GM12878 (cell line): ENCODE results near the gene PI4K2A. TPM values are rescaled to one million over a fixed set of nuclear protein-coding genes. Genes with fewer than 3 reads are reported as not detected.

Experiments used
- ATAC-seq: fragments of 200-7000 bp; cut with Tn5 transposase; 3 replicates; pipeline ENCODE4 v1.9.1; 2020; ENCODE audit warnings: mild to moderate bottlenecking, moderate library complexity
- BruUV-seq: library from RNA; stranded (reverse); fragments of 400-500 nt; replicated peaks from 2 replicates; lab custom pipeline; 2021; lab: Mats Ljungman, UMichigan
- CTCF ChIA-PET: fragments of 300-600 bp; sonication (Branson Sonifier 250); formaldehyde crosslinking; extraction: SDS; loops from one replicate; lab custom pipeline; 2021; ENCODE audit warnings: inconsistent platforms; lab: Yijun Ruan, JAX
- POLR2A ChIA-PET: fragments of 350-600 bp; formaldehyde crosslinking; extraction: SDS; loops from one replicate; lab custom pipeline; 2021; ENCODE audit warnings: inconsistent platforms; lab: Charles Lee
- RAD21 ChIA-PET: fragments of 300-600 bp; sonication (Branson Sonifier 250); formaldehyde crosslinking; loops from one replicate; lab custom pipeline; 2023; ENCODE audit warnings: antibody characterized with exemption; ENCODE audit not compliant: unreplicated experiment; lab: Charles Lee
- SMC1A ChIA-PET: fragments of 300-600 bp; sonication (Branson Sonifier 250); formaldehyde crosslinking; loops from one replicate; lab custom pipeline; 2023; ENCODE audit not compliant: unreplicated experiment, uncharacterized antibody; lab: Charles Lee
- DNase-seq: peaks from one replicate; pipeline ENCODE4 v3.0.0-alpha.2; 2011; ENCODE audit warnings: low read depth, low spot score
- FAIRE-seq: peaks from 3 replicates; lab custom pipeline; 2011; peaks lifted over from hg19 to GRCh38; lab: Jason Lieb, UNC
- H2AFZ ChIP-seq: 2 replicates; pipeline ENCODE4 v1.6.0; 2011; ENCODE audit warnings: low read depth, low read length, control low read depth; ENCODE audit not compliant: control insufficient read depth
- H3K27ac ChIP-seq: 2 replicates; pipeline ENCODE4 v1.5.1; 2011; ENCODE audit warnings: control low read depth; ENCODE audit not compliant: control insufficient read depth, insufficient read depth
- H3K27me3 ChIP-seq, 2 experiments: replicated peaks in 1 of 2; 2 replicates each; pipeline versions ENCODE4 v1.6.0 to v1.6.1; 2011; ENCODE audit warnings: low read length in 1 of 2; ENCODE audit not compliant: control insufficient read depth in 2 of 2, insufficient read depth in 2 of 2
- H3K36me3 ChIP-seq, 2 experiments: 2 replicates each; pipeline ENCODE4 v1.5.1; 2011; ENCODE audit warnings: low read length in 1 of 2; ENCODE audit not compliant: control insufficient read depth in 2 of 2, insufficient read depth in 2 of 2
- H3K4me1 ChIP-seq: 2 replicates; pipeline ENCODE4 v1.6.1; 2011; ENCODE audit warnings: mild to moderate bottlenecking, low read length, moderate library complexity, mixed read lengths; ENCODE audit not compliant: control insufficient read depth, insufficient read depth
- H3K4me2 ChIP-seq: 2 replicates; pipeline ENCODE4 v1.6.0; 2011; ENCODE audit warnings: control low read depth; ENCODE audit not compliant: control insufficient read depth, insufficient read depth
- H3K4me3 ChIP-seq: fragments of 200-600 bp; sonication (generic); 2 replicates; pipeline ENCODE4 v1.5.1; 2016
- H3K79me2 ChIP-seq: 2 replicates; pipeline ENCODE4 v1.6.0; 2011; ENCODE audit warnings: low read length; ENCODE audit not compliant: control insufficient read depth, insufficient read depth
- H3K9ac ChIP-seq: 2 replicates; pipeline ENCODE4 v1.8.0; 2011; ENCODE audit warnings: low read length, control low read depth, mixed read lengths; ENCODE audit not compliant: control insufficient read depth, insufficient read depth
- H3K9me3 ChIP-seq: replicated peaks from 3 replicates; pipeline ENCODE4 v1.5.1; 2011; ENCODE audit warnings: mild to moderate bottlenecking, low read length; ENCODE audit not compliant: control insufficient read depth, insufficient read depth
- H4K20me1 ChIP-seq: 2 replicates; pipeline ENCODE4 v1.6.0; 2011; ENCODE audit not compliant: control insufficient read depth, insufficient read depth
- DPF2 ChIP-seq: fragments of 450-650 bp; IDR thresholded peaks from 2 replicates; pipeline ENCODE4 v1.6.1; 2017; ENCODE audit warnings: mild to moderate bottlenecking
- MXI1 ChIP-seq: fragments of 150-350 bp; IDR thresholded peaks from 2 replicates; pipeline ENCODE4 v1.6.1; 2011; ENCODE audit warnings: low read depth, mild to moderate bottlenecking, inconsistent platforms, low read length, improper control_type of control experiment
- RAD51 ChIP-seq: fragments of 450-650 bp; IDR thresholded peaks from 2 replicates; pipeline ENCODE4 v1.6.1; 2016; ENCODE audit warnings: moderate library complexity, mild to moderate bottlenecking, inconsistent platforms
- SIX5 ChIP-seq: IDR thresholded peaks from 2 replicates; pipeline ENCODE4 v1.6.1; 2011; ENCODE audit warnings: mild to moderate bottlenecking, low read depth, low read length, moderate library complexity; ENCODE audit not compliant: severe bottlenecking
- TBL1XR1 ChIP-seq: IDR thresholded peaks from 2 replicates; pipeline ENCODE4 v1.6.1; 2012; ENCODE audit warnings: low read depth, low read length, improper control_type of control experiment
- ZNF217 ChIP-seq: fragments of 450-650 bp; IDR thresholded peaks from 2 replicates; pipeline ENCODE4 v1.6.1; 2017; ENCODE audit warnings: antibody characterized with exemption, mild to moderate bottlenecking
- ZNF24 ChIP-seq: fragments of 450-650 bp; IDR thresholded peaks from 2 replicates; pipeline ENCODE4 v1.6.1; 2017; ENCODE audit warnings: antibody characterized with exemption, mild to moderate bottlenecking
- WGBS: methylation state at CpG from one replicate; pipeline ENCODE4 v1.1.6; 2016; ENCODE audit warnings: low lambda C conversion rate; ENCODE audit not compliant: insufficient replicate concordance, insufficient coverage; ENCODE audit errors: missing lambda C conversion rate; 5-methylcytosine and 5-hydroxymethylcytosine counted together
- in situ Hi-C: fragments of 300-500 bp; cut with MboI; formaldehyde crosslinking; loops from 9 replicates; pipeline ENCODE4 v1.14.3; 2018; ENCODE audit warnings: mixed read lengths
- intact Hi-C: fragments of 100-400 bp; cut with micrococcal nuclease; formaldehyde crosslinking; loops from one replicate; pipeline ENCODE4 v1.14.2; 2022; ENCODE audit not compliant: unreplicated experiment
- polyA plus RNA-seq, 11 experiments: library from polyadenylated mRNA; depleted of rRNA in 4 of 11; unstranded in 6 of 11; stranded (reverse) in 5 of 11; fragments of >200 nt; fragmentation: Nextera tagmentation in 4 of 11; fragmentation: Illumina TruSeq in 1 of 11; extraction: Ambion mirVana in 4 of 11; extraction: Trizol in 1 of 11; gene quantifications; 1 replicate in 1 of 11; 2 replicates in 10 of 11; pipeline versions ENCODE4 v1.2.1 to v1.2.3, GENCODE V29; 2011 to 2016; ENCODE audit warnings: inconsistent platforms in 2 of 11, missing spikeins in 2 of 11, low read depth in 1 of 11
- total RNA-seq, 4 experiments: library from RNA; depleted of rRNA in 3 of 4; stranded (reverse); fragments of >200 nt in 3 of 4; fragmentation: Illumina TruSeq in 1 of 4; extraction: Trizol in 1 of 4; gene quantifications; 2 replicates each; pipeline versions ENCODE4 v1.2.1 to v1.2.3, GENCODE V29; 2013 to 2021
- TF ChIP-seq, protein P1 (sequence below): IDR thresholded peaks from 2 replicates; pipeline ENCODE4 v1.6.1; 2012; ENCODE audit warnings: low read depth, low read length, improper control_type of control experiment

The PI4K2A gene
- total and polyA plus RNA-seq, 10 of the 15 experiments (the other 5 are each of a cell fraction or from before 2014, with no cell fraction given), result 1.5 to 14.5 (median 10.0) TPM

DNA sequence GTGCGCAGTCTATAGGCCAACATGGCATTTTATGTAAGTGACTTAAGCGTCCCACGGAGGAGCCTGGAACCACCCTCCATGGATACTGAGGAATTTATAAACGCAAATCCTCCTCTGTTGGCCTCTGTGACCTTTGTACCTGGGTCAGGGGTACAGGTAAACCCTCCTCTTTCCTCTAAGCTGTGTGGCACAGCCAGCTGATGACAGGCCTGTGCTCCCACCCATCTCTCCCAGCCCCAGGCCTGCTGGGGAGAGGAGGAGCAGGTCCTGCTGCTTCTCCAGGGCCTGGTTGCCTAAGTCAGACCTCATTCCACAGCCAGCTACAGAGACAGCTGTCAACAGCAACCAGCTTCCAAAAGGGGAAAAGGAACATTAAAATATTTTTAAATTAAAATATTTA lies 41.6 kb downstream of the PI4K2A start:
- no peak for ATAC-seq
- Histone ChIP-seq H3K4me2 (no peak overlapping the region), H2AFZ (no peak overlapping the region), H3K4me1 (peaks cover 22% of the 10 kb centered on the region), H3K27ac (no peak overlapping the region), H3K9me3 (no peaks in the 10 kb centered on the region), H3K36me3 (0 out of 4 replicates have a peak, but pooled peaks cover 0 to 2% of the 10 kb centered on the region in 2 experiments), H3K27me3 (no peaks in the 10 kb centered on the region; a peak in 1 of 4 replicates), H3K79me2 (no peaks in the 10 kb centered on the region), H3K9ac (no peak overlapping the region), H4K20me1 (no peaks in the 10 kb centered on the region), H3K4me3 (no peak overlapping the region)
- in situ Hi-C loops (no loop called here), intact Hi-C loops (no loop called here)
- RAD21 ChIA-PET, result interaction anchor here (0.9 to 1.0 kb wide), 2 partner anchors 22 to 55 kb away, joined by 3 read pairs; partner anchors contain the start of gene ZFYVE27
- CTCF ChIA-PET, result interaction anchor here (0.6 to 11.3 kb wide), 4 partner anchors 22 to 57 kb away, joined by 3 to 124 read pairs (median 60); partner anchors contain the start of gene ZFYVE27
- SMC1A ChIA-PET, result interaction anchor here (1.5 to 5.9 kb wide), 3 partner anchors 22 to 52 kb away, joined by 3 to 38 read pairs (median 5); no protein-coding TSS in a partner anchor
- no peak for TF ChIP-seq ZNF217
- TF ChIP-seq TBL1XR1, result no peak
- TF ChIP-seq, protein P1, sequence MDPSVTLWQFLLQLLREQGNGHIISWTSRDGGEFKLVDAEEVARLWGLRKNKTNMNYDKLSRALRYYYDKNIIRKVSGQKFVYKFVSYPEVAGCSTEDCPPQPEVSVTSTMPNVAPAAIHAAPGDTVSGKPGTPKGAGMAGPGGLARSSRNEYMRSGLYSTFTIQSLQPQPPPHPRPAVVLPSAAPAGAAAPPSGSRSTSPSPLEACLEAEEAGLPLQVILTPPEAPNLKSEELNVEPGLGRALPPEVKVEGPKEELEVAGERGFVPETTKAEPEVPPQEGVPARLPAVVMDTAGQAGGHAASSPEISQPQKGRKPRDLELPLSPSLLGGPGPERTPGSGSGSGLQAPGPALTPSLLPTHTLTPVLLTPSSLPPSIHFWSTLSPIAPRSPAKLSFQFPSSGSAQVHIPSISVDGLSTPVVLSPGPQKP, result no peak
- no peak for TF ChIP-seq RAD51
- TF ChIP-seq ZNF24, result no peak
- no peak for TF ChIP-seq SIX5
- TF ChIP-seq MXI1, result no peak
- no peak for TF ChIP-seq DPF2
- POLR2A ChIA-PET, result interaction anchor here (0.8 kb wide), 1 partner anchor 19 kb away, joined by 3 read pairs; no protein-coding TSS in a partner anchor
- FAIRE-seq, result no peak
- 92% methylated on average over 4 of the region's 4 CpGs for WGBS
- BruUV-seq, result no TSS peak
- DNase-seq, result no peak
